Measurements from ENCODE around the gene TTC33. TPM values are rescaled to one million over a fixed set of nuclear protein-coding genes. Genes with fewer than 3 reads are reported as not detected.
A peak's percentile ranks its signal among the peaks of the same experiment; 100 is the strongest.

Gene TTC33
- total and polyA plus RNA-seq, 4 donors = 5.3 to 30.5 (median 7.8) TPM

GRCh38 chr5:40554054-40554453 is 201.7 kb downstream of the TTC33 start:
- no peak for DNase-seq
- Histone ChIP-seq H3K9ac (ENCODE audit: insufficient read depth in 1 of 2, low read length in 2 of 2) (no peak overlapping the region), H3K9me3 (ENCODE audit: control insufficient read depth in 4 of 4, insufficient read depth in 3 of 4, low read length in 3 of 4) (no peaks in the 10 kb centered on the region), H3K27me3 (ENCODE audit: control insufficient read depth in 3 of 3, insufficient read depth in 3 of 3, low read length in 2 of 3) (no peaks in the 10 kb centered on the region), H3K36me3 (ENCODE audit: control insufficient read depth in 4 of 4, insufficient read depth in 4 of 4, low read length in 4 of 4) (no peaks in the 10 kb centered on the region), H3K4me3 (no peak overlapping the region), H3K27ac (ENCODE audit: low read depth in 1 of 2, low read length in 1 of 2) (no peak overlapping the region), H3K4me1 (ENCODE audit: control insufficient read depth in 5 of 5, insufficient read depth in 5 of 5, low read length in 5 of 5) (peaks cover 0 to 5% (median 0%) of the 10 kb centered on the region in 5 donors)
- ATAC-seq (ENCODE audit: insufficient read depth, low FRiP score) = no peak
- 83 to 84% methylated on average over 1 of the region's 1 CpG for WGBS, 2 donors
- TF ChIP-seq, protein P1, sequence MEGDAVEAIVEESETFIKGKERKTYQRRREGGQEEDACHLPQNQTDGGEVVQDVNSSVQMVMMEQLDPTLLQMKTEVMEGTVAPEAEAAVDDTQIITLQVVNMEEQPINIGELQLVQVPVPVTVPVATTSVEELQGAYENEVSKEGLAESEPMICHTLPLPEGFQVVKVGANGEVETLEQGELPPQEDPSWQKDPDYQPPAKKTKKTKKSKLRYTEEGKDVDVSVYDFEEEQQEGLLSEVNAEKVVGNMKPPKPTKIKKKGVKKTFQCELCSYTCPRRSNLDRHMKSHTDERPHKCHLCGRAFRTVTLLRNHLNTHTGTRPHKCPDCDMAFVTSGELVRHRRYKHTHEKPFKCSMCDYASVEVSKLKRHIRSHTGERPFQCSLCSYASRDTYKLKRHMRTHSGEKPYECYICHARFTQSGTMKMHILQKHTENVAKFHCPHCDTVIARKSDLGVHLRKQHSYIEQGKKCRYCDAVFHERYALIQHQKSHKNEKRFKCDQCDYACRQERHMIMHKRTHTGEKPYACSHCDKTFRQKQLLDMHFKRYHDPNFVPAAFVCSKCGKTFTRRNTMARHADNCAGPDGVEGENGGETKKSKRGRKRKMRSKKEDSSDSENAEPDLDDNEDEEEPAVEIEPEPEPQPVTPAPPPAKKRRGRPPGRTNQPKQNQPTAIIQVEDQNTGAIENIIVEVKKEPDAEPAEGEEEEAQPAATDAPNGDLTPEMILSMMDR (IDR thresholded peaks at IDR 0.05; ENCODE audit: control extremely low read depth, extremely low read depth) = no peak

DNA sequence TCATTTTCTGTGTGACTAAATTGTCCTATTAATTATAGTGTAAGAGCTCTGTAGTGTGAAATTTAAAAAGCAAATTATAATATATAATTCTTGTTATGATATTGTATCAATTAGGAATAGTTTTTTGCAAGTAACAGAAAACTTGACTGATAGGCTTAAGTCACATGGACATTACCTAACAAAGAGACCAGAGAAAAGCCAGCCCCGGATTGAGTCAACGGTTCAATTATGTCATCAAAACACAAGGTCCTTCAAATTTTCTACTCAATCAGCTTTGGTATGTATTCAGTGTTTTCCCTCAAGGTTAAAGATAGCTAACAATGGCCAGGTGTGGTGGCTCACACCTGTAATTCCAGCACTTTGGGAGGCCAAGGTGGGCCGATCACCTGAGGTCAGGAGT is 202.8 kb downstream of the TTC33 start:
- H3K9ac ChIP-seq (ENCODE audit: insufficient read depth in 1 of 2, low read length in 2 of 2) = no peak overlapping the region
- TF ChIP-seq, protein P1 (IDR thresholded peaks at IDR 0.05; ENCODE audit: control extremely low read depth, extremely low read depth) = no peak
- WGBS, 2 donors = 78 to 81% methylated on average over 2 to 3 of the region's 3 CpGs
- no peak for DNase-seq
- H3K36me3 ChIP-seq (ENCODE audit: control insufficient read depth in 4 of 4, insufficient read depth in 4 of 4, low read length in 4 of 4) = no peaks in the 10 kb centered on the region
- no peaks in the 10 kb centered on the region for H3K9me3 ChIP-seq (ENCODE audit: control insufficient read depth in 4 of 4, insufficient read depth in 3 of 4, low read length in 3 of 4)
- no peak for ATAC-seq (ENCODE audit: insufficient read depth, low FRiP score)
- H3K4me1 ChIP-seq (ENCODE audit: control insufficient read depth in 5 of 5, insufficient read depth in 5 of 5, low read length in 5 of 5) = peaks cover 0 to 6% (median 2%) of the 10 kb centered on the region in 5 donors
- no peak overlapping the region for H3K4me3 ChIP-seq
- H3K27me3 ChIP-seq (ENCODE audit: control insufficient read depth in 3 of 3, insufficient read depth in 3 of 3, low read length in 2 of 3) = no peaks in the 10 kb centered on the region
- no peak overlapping the region for H3K27ac ChIP-seq (ENCODE audit: low read depth in 1 of 2, low read length in 1 of 2)

- Histone ChIP-seq H3K27ac (ENCODE audit: low read depth in 1 of 2, low read length in 1 of 2) (no peak overlapping the region), H3K4me3 (no peak overlapping the region), H3K36me3 (ENCODE audit: control insufficient read depth in 4 of 4, insufficient read depth in 4 of 4, low read length in 4 of 4) (no peaks in the 10 kb centered on the region), H3K4me1 (ENCODE audit: control insufficient read depth in 5 of 5, insufficient read depth in 5 of 5, low read length in 5 of 5) (peaks cover 0 to 6% (median 2%) of the 10 kb centered on the region in 5 donors), H3K9ac (ENCODE audit: insufficient read depth in 1 of 2, low read length in 2 of 2) (no peak overlapping the region), H3K27me3 (ENCODE audit: control insufficient read depth in 3 of 3, insufficient read depth in 3 of 3, low read length in 2 of 3) (no peaks in the 10 kb centered on the region), H3K9me3 (ENCODE audit: control insufficient read depth in 4 of 4, insufficient read depth in 3 of 4, low read length in 3 of 4) (no peaks in the 10 kb centered on the region)
- ATAC-seq (ENCODE audit: insufficient read depth, low FRiP score) (peak; percentile 63), DNase-seq (peak; percentile 57 to 80 (median 63))
- 43 to 65% methylated on average over 8 of the region's 8 CpGs for WGBS, 2 donors
- TF ChIP-seq, protein P1 (IDR thresholded peaks at IDR 0.05; ENCODE audit: control extremely low read depth, extremely low read depth) = no peak
These were observed 204.0 kb downstream of the TTC33 start for GRCh38 chr5:40551496-40552491.
